PC-3 (cell line): ENCODE data around the gene TNC. TPM values are rescaled to one million over a fixed set of nuclear protein-coding genes. Genes with fewer than 3 reads are reported as not detected.

Source experiments
- ATAC-seq: fragments of 200-7000 bp; cut with Tn5 transposase; 2 replicates; pipeline ENCODE4 v1.9.1; 2020; ENCODE audit warnings: mild to moderate bottlenecking, moderate library complexity
- BruUV-seq: library from RNA; stranded (reverse); fragments of 400-500 nt; replicated peaks from 2 replicates; lab custom pipeline; 2021; lab: Mats Ljungman, UMichigan
- CTCF ChIA-PET: fragments of 300-600 bp; sonication (Branson Sonifier 250); formaldehyde crosslinking; loops from one replicate; lab custom pipeline; 2022; ENCODE audit warnings: antibody characterized with exemption; lab: Charles Lee
- POLR2A ChIA-PET: fragments of 300-600 bp; sonication (Branson Sonifier 250); formaldehyde crosslinking; loops from one replicate; lab custom pipeline; 2022; ENCODE audit warnings: antibody characterized with exemption; ENCODE audit not compliant: unreplicated experiment; lab: Charles Lee
- DNase-seq: peaks from one replicate; pipeline ENCODE4 v3.0.0-alpha.2; 2015
- H2AFZ ChIP-seq: fragments of 300-600 bp; sonication (generic); 2 replicates; pipeline ENCODE4 v1.6.0; 2016; ENCODE audit warnings: antibody characterized with exemption, low read length
- H3F3A ChIP-seq: fragments of 300-600 bp; sonication (generic); one replicate; pipeline ENCODE4 v1.6.0; 2017; ENCODE audit warnings: antibody characterized with exemption, low read length, control low read depth, mild to moderate bottlenecking; ENCODE audit not compliant: unreplicated experiment
- H3K27ac ChIP-seq: fragments of 300-600 bp; sonication (generic); 2 replicates; pipeline ENCODE4 v1.5.1; 2016; ENCODE audit warnings: mild to moderate bottlenecking, low read length
- H3K27me3 ChIP-seq: fragments of 300-600 bp; sonication (generic); 2 replicates; pipeline ENCODE4 v1.6.1; 2016; ENCODE audit warnings: low read length, mixed read lengths
- H3K36me3 ChIP-seq: fragments of 300-600 bp; sonication (generic); 2 replicates; pipeline ENCODE4 v1.6.1; 2016; ENCODE audit warnings: low read depth, mixed run types, low read length, mixed read lengths
- H3K4me1 ChIP-seq: fragments of 300-600 bp; sonication (generic); 2 replicates; pipeline ENCODE4 v1.5.1; 2016; ENCODE audit warnings: low read length; ENCODE audit not compliant: insufficient read depth
- H3K4me2 ChIP-seq: fragments of 300-600 bp; sonication (generic); 2 replicates; pipeline ENCODE4 v1.6.0; 2016; ENCODE audit warnings: low read length
- H3K4me3 ChIP-seq: fragments of 300-600 bp; sonication (generic); 2 replicates; pipeline ENCODE4 v1.5.1; 2016; ENCODE audit warnings: mild to moderate bottlenecking, low read length, mixed read lengths
- H3K79me2 ChIP-seq: fragments of 300-600 bp; sonication (generic); 2 replicates; pipeline ENCODE4 v1.6.1; 2017; ENCODE audit warnings: low read length, mixed read lengths
- H3K9ac ChIP-seq: fragments of 300-600 bp; sonication (generic); 2 replicates; pipeline ENCODE4 v1.6.0; 2016; ENCODE audit warnings: mild to moderate bottlenecking, low read length
- H3K9me2 ChIP-seq: fragments of 300-600 bp; sonication (generic); replicated peaks from 2 replicates; pipeline ENCODE4 v1.6.1; 2016; ENCODE audit warnings: mixed run types, low read length, mixed read lengths
- H3K9me3 ChIP-seq: fragments of 300-600 bp; sonication (generic); 2 replicates; pipeline ENCODE4 v1.6.1; 2016; ENCODE audit warnings: low read length, mixed read lengths
- H4K20me1 ChIP-seq: fragments of 300-600 bp; sonication (generic); 2 replicates; pipeline ENCODE4 v1.6.1; 2016; ENCODE audit warnings: low read length, mixed read lengths
- CTCF ChIP-seq: fragments of 300-600 bp; sonication (generic); conservative IDR thresholded peaks from 2 replicates; pipeline ENCODE4 v1.5.1; 2017; ENCODE audit warnings: antibody characterized with exemption, low read depth, mild to moderate bottlenecking, low read length
- EZH2 ChIP-seq: fragments of 300-600 bp; sonication (generic); IDR thresholded peaks from one replicate; pipeline ENCODE4 v1.6.1; 2017; ENCODE audit warnings: antibody characterized with exemption, mild to moderate bottlenecking, low read length; ENCODE audit not compliant: unreplicated experiment
- EZH2phosphoT487 ChIP-seq: fragments of 300-600 bp; sonication (generic); IDR thresholded peaks from 2 replicates; pipeline ENCODE4 v1.6.1; 2018; ENCODE audit warnings: mild to moderate bottlenecking, antibody characterized with exemption, low read length, borderline replicate concordance
- intact Hi-C: fragments of 100-400 bp; cut with micrococcal nuclease; formaldehyde crosslinking; loops from 2 replicates; pipeline ENCODE4 v1.9.0; 2023
- total RNA-seq: library from RNA; depleted of rRNA; stranded (reverse); fragments of >200 nt; gene quantifications from 2 replicates; pipeline ENCODE4 v1.2.3, GENCODE V29; 2014

Gene TNC
- total RNA-seq, 1 experiment from 2014 or later, result 60.1 TPM

GRCh38 chr9:115164511-115164974 is 46.6 kb upstream of the TNC start:
- DNase-seq, result peak; percentile 93
- no TSS peak for BruUV-seq
- Histone ChIP-seq H3K4me2 (peak overlapping the region; percentile 71), H3K79me2 (no peaks in the 10 kb centered on the region), H3K4me1 (peaks cover 21% of the 10 kb centered on the region), H3K9me3 (no peaks in the 10 kb centered on the region), H3F3A (no peaks in the 10 kb centered on the region), H3K9ac (no peak overlapping the region), H2AFZ (no peak overlapping the region), H3K36me3 (no peaks in the 10 kb centered on the region), H3K27me3 (no peaks in the 10 kb centered on the region), H3K4me3 (no peak overlapping the region), H4K20me1 (no peaks in the 10 kb centered on the region), H3K9me2 (no peaks in the 10 kb centered on the region), H3K27ac (peak overlapping the region; percentile 50)
- POLR2A ChIA-PET, result no interaction called here
- CTCF ChIA-PET, result no interaction called here
- TF ChIP-seq EZH2phosphoT487, result no peak
- intact Hi-C loops, result loop anchor here (5.0 kb wide), 1 partner anchor 147 kb away; no protein-coding TSS in a partner anchor
- peak; percentile 78 for ATAC-seq

GRCh38 chr9:115162946-115163345 is 45.0 kb upstream of the TNC start:
- no peaks in the 10 kb centered on the region for H3K27me3 ChIP-seq
- no peaks in the 10 kb centered on the region for H4K20me1 ChIP-seq
- ChIA-PET CTCF (no interaction called here), POLR2A (no interaction called here)
- no peak for TF ChIP-seq CTCF
- TF ChIP-seq EZH2phosphoT487, result no peak
- TF ChIP-seq EZH2, result no peak
- no peak overlapping the region for H3K4me3 ChIP-seq
- peaks cover 23% of the 10 kb centered on the region for H3K4me1 ChIP-seq
- no peak overlapping the region for H3K9ac ChIP-seq
- H3K9me3 ChIP-seq, result no peaks in the 10 kb centered on the region
- BruUV-seq, result no TSS peak
- no peaks in the 10 kb centered on the region for H3K79me2 ChIP-seq
- no peaks in the 10 kb centered on the region for H3F3A ChIP-seq
- H3K36me3 ChIP-seq, result no peaks in the 10 kb centered on the region
- intact Hi-C loops, result loop anchor here (5.0 kb wide), 1 partner anchor 146 kb away; no protein-coding TSS in a partner anchor
- no peak overlapping the region for H2AFZ ChIP-seq
- ATAC-seq (no peak), DNase-seq (no peak)
- H3K27ac ChIP-seq, result no peak overlapping the region
- H3K9me2 ChIP-seq, result no peaks in the 10 kb centered on the region
- H3K4me2 ChIP-seq, result no peak overlapping the region

GRCh38 chr9:115161446-115161845 is 43.5 kb upstream of the TNC start:
- no peak for DNase-seq
- Histone ChIP-seq H3K9me3 (no peaks in the 10 kb centered on the region), H3K27ac (no peak overlapping the region), H3K4me2 (no peak overlapping the region), H3K27me3 (no peaks in the 10 kb centered on the region), H3K36me3 (no peaks in the 10 kb centered on the region), H4K20me1 (no peaks in the 10 kb centered on the region), H3K4me1 (peaks cover 31% of the 10 kb centered on the region), H2AFZ (no peak overlapping the region), H3K9ac (no peak overlapping the region), H3F3A (no peaks in the 10 kb centered on the region), H3K4me3 (no peak overlapping the region), H3K9me2 (no peaks in the 10 kb centered on the region), H3K79me2 (no peaks in the 10 kb centered on the region)
- BruUV-seq, result no TSS peak
- no peak for ATAC-seq
- ChIA-PET CTCF (no interaction called here), POLR2A (no interaction called here)
- intact Hi-C loops, result loop anchor here (5.0 kb wide), 1 partner anchor 144 kb away; no protein-coding TSS in a partner anchor
- TF ChIP-seq EZH2 (no peak), CTCF (no peak), EZH2phosphoT487 (no peak)
